GM19193 (cell line): ENCODE results near the gene CLK1.

Experiments
- POLR2A ChIP-seq: IDR thresholded peaks from 4 replicates; pipeline ENCODE4 v1.6.1; 2011; ENCODE audit not compliant: insufficient read depth, insufficient read length; ENCODE audit errors: extremely low read depth

The CLK1 gene

GRCh38 chr2:200861617-200862155 lies 2.8 kb downstream of the CLK1 start:
- TF ChIP-seq POLR2A, result no peak

- no peak for TF ChIP-seq POLR2A
Observed at GRCh38 chr2:200860092-200860795, 4.2 kb downstream of the CLK1 start.

GRCh38 chr2:200856806-200857205 lies 7.7 kb downstream of the CLK1 start:
- no peak for TF ChIP-seq POLR2A

DNA sequence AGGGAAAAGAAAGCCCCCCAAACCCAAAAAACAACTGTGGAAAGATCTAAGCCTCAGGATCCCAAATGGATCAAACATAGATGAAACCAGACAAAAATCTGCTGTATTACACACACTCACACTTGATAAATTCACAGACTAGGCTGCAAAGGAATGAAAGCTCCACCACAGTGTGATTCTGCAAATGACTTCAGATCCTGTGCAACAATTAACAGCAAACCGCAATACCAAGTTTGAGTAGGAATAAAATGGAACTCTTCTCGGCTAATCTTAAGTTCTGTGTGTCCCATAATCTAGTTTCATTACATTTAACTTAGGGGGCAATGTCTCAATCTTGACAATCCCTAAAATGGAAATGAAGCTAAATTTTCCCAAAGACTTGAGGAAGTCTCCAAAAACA lies 11.9 kb downstream of the CLK1 start:
- TF ChIP-seq POLR2A, result no peak

GRCh38 chr2:200851398-200852248 lies 12.8 kb downstream of the CLK1 start:
- TF ChIP-seq POLR2A, result no peak

GRCh38 chr2:200850512-200851256 lies 13.8 kb downstream of the CLK1 start:
- TF ChIP-seq POLR2A, result peak; percentile 35

- no peak for TF ChIP-seq POLR2A
Observed at GRCh38 chr2:200847939-200848338, 16.5 kb downstream of the CLK1 start.

DNA sequence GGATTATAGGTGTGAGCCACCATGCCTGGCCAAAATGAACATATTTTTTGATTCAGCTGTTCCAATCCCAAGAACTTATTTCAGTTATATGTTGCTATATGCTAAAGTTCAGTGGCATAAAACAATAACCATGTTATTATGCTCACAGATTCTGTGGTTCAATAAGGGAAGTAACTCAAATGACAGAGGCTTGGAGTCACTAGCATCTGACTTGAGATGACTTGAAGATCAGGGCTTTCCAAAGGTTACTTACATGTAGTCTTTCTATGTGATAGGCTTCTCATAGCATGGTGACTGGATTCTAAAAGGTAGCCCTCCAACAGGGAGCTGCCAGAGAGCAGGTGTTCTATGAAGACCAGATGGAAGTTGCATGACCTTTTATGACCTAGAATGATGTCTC lies 17.2 kb downstream of the CLK1 start:
- no peak for TF ChIP-seq POLR2A

DNA sequence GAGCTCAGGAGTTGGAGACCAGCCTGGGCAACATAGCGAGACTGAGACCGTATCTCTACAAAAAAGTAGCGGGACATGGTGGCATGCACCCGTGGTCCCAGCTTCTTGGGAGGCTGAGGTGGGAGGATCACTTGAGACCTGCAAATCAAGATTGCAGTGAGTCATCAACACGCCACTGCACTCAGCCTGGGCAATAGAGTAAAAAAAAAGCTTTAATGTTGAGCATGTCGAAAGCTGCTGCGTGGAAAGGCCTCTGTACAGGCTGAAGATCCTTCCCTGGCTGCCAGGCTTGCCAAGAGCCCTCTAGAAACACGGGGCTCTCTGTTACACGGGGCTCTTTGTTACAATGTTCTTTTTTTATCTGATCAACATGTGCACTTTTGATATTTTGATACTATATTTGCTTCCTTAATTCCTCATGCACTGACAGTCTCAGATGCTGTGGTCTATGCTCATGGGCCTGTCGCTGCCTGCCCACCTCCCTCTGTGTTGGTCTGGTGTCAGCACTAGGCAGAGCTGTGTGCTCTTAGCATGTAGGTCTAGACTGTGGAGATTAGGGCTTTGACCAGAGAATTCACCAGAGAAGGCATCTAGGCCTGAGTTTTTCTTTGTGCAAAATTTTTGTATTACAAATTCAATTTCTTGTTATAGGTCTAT lies 18.7 kb downstream of the CLK1 start:
- no peak for TF ChIP-seq POLR2A

GRCh38 chr2:200845194-200845593 lies 19.3 kb downstream of the CLK1 start:
- no peak for TF ChIP-seq POLR2A

GRCh38 chr2:200843993-200844948 lies 20.2 kb downstream of the CLK1 start:
- no peak for TF ChIP-seq POLR2A

DNA sequence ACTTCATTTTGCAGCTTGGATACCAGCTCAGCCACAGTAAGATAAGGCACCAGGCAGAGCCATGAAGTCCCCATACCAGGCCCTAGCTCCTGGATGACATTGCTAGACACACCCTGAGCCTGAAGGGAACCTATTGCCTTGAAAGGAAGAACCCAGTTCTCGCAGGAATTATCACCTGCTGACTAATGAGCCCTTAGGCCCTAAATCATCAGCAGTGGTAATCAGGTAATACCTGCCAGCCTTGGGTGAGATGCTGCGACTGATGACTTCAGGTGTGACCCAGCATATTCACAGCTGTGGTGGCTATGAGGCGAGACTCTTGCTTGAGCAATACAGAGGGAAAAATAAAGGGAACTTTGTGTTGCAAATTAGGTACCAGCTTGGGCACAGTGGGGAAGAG lies 24.9 kb downstream of the CLK1 start:
- TF ChIP-seq POLR2A, result no peak

- TF ChIP-seq POLR2A, result no peak
Observed at GRCh38 chr2:200834701-200835100, 29.8 kb downstream of the CLK1 start.
